Renal pelvis (tissue), 4 donors: ENCODE data around the gene CDK17. TPM values are rescaled to one million over a fixed set of nuclear protein-coding genes. Genes with fewer than 3 reads are reported as not detected.
"Not testable (repeated sequence)": the region's sequence is repeated elsewhere in the genome, so short reads cannot be mapped to it uniquely, and the experiment has no call there.

Source experiments
- DNase-seq: peaks from one replicate; pipeline ENCODE4 v3.0.0-alpha.2; 2013
- polyA plus RNA-seq, 3 donors: library from polyadenylated mRNA; unstranded; fragments of 120-200 nt; gene quantifications; one replicate each; pipeline ENCODE4 v1.2.1, GENCODE V29; 2013; ENCODE audit not compliant: insufficient read length in 3 of 3

The CDK17 gene
- polyA plus RNA-seq, 3 donors, result 29.9 to 38.3 (median 36.9) TPM

DNA sequence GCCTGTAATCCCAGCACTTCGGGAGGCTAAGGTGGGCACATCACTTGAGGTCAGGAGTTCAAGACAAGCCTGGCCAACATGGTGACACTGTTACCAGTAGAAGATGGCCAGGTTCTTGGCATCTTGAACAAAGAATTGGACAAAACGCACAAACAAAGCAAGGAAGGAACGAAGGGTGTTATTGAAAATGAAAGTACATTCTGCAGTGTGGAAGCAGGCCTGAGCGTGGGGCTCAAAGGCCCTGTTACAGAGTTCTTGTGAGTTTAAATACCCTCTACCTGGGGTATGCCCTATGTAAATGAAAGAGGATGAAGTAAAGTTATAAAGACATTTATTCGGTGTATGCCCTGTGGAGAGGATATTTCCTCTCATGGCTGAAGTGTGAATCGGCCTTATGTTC lies 20.8 kb upstream of the CDK17 start:
- DNase-seq, result no peak

DNA sequence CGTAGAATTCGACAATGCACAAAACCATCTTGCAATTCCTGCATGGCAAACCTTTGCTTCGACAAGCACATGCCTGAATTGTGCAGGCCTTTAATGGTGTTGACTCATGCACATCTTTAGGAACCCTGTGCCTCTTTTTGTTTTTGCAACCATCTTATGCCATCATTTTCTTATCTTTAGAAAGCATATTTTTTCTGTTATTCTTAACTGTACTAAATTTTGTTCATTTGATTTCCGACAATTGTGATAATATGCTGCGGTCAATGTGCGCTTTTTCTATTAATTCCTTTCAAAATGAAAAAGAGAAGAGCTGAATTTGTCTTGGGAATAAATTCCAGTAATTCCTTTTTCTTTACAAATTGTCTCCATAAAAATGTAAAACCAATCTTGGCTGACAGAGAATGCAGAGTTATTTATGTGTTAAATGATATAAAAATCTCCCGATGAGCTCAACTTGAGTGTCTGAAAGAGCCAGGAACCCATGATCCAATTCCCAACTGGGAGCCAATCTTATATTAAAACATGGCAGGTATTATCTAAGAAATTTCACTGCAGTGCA lies 20.1 kb upstream of the CDK17 start:
- DNase-seq, result no peak

DNA sequence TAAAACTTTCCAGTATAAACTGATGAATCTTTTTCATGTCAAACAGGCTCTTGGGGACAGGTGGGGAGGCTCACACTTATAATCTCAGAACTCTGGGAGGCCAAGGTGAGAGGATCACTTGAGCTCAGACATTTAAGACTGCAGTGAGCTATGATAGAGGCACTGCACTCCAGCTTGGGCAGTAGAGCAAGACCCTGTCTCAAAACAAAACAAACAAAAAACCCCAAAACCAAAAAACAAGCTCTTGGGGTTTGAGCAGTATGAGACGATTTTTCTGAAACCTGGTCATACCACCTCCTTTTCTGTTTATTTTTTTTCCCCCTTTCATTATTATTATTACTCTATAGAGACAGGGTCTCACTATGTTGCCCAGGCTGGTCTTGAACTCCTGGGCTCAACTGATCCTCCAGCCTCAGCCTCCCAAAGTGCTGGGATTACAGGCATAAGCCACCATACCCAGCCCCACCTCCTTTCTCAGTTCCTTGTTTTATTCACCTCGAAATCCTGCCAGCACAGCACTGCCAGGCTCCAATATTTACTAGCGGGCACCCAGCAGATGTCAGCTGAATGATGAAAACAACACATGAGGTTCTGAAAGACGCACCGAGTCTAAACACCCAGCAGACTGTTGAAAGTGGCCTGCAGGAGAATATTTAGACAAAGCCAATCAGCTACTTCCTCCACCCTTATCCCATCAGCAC lies 19.5 kb upstream of the CDK17 start:
- DNase-seq, result no peak

DNA sequence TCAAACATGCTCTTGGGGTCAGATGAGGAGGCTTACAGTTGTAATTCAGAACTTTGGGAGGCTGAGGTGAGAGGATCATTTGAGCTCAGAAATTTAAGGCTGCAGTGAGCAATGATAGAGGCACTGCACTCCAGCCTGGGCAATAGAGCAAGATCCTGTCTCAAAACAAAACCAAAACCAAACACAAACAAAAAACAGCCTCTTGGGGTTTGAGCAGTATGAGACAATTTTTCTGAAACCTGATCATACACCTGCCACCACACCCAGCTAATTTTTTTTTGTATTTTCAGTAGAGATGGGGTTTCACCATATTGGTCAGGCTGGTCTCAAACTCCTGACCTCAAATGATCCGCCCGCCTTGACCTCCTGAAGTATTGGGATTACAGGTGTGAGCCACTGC lies 17.4 kb upstream of the CDK17 start:
- DNase-seq, result not testable (repeated sequence)

DNA sequence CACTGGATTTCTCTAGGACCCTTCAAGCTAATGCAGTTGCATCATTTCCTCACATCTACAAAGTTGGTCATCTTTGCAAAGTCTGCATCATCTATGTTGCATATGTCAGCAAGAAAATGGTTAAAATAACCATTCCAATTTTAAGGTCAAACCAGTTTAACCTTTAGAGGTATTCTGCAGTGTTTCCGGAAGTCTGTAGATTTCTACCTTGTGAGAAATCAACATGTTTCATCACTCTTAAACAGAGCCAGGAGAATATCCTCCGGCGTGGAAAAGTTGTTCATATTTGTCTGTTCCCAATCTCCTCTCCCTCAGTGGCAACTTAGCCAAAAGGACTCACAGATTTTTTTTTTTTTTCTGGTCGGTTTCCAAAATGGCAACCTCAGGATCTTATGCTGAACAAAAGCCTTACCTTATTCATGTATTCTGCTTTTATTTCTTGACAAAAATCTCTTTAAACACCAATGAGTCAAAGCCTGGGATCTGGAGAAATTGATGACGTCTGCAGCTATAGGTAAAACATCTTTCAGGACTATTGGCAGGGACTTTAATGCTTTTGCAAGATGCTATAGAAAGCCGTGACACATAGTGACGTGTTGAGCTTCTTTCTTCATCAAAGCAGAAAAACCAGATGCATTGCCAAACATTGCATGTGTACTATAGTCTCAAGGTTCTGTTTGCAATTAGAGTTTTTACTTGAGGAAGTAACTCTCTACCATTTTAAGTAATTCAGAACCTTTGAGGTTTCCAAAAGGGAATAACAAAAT lies 16.0 kb upstream of the CDK17 start:
- DNase-seq, result no peak

DNA sequence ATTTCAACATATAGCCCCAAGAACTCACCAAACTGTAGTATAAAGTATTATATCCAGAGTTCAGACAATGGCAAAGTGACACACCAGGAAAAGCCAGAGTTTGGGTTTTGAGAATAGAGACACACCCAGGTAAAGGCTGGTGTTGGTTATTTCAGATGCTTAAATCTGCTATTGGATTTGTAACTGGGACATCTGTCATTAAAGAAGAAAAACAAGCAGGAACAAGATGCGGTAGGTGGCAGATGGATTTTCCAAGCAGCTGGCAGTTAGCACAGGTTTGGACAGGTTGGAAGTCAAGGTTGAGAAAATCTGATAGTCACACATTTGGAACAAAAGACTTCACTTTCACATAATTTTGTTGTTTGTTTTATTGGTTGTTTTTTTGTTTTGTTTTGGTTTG lies 14.4 kb upstream of the CDK17 start:
- DNase-seq, result no peak

DNA sequence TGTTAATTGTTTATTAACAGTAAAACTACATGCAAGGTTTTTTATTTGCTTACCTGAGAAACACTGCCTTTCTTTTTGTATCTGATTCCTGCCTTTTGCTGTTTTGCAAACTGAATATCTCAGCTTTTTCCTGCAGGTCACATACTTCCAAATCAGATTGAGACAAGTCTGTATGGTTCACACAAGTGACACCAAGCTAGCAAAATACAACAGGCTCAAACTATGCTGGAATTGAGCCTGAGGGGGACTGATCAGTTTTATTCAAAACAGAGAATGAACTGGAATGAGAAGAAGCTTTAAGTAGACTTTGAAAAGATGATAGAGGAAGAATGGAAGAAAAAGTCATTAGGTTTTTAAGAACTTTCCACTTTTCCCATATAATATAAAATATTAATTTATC lies 12.2 kb upstream of the CDK17 start:
- no peak for DNase-seq

DNA sequence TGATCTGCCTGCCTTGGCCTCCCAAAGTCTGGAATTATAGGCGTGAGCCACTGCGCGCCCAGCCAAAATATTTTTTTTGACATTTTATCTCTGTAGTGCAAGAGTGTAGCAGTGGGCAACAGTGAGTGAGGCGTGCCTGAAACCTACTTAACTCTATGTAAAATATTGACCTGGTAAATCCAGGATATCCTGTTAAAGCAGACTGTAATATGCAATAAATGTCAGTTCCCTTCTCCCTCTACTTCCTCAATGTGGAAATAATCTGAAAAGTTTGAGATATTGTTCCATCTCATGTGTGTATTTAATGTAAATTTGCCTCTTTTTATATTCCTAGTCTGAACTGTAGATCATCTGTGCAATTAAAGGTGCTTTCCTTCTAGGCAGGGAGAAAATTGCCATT lies 9.5 kb upstream of the CDK17 start:
- no peak for DNase-seq

DNA sequence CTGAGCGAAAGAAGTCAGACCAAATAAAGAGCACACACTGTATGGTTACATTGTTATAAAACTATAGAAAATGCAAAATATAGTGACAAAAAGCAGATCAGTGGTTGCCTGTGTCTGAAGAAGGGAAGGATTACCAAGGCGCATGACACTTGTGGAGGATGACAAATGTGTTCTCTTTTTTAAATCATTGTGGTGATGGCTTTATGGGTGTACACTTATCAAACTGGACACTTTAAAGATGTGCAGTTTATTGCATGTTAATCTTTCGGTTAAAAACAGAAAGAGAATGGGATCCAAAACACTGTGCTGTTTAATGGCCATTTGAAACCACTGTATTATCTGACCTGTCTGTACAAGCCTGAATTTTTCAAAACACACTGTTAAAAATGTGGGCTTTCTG lies 8.8 kb upstream of the CDK17 start:
- DNase-seq, result no peak

DNA sequence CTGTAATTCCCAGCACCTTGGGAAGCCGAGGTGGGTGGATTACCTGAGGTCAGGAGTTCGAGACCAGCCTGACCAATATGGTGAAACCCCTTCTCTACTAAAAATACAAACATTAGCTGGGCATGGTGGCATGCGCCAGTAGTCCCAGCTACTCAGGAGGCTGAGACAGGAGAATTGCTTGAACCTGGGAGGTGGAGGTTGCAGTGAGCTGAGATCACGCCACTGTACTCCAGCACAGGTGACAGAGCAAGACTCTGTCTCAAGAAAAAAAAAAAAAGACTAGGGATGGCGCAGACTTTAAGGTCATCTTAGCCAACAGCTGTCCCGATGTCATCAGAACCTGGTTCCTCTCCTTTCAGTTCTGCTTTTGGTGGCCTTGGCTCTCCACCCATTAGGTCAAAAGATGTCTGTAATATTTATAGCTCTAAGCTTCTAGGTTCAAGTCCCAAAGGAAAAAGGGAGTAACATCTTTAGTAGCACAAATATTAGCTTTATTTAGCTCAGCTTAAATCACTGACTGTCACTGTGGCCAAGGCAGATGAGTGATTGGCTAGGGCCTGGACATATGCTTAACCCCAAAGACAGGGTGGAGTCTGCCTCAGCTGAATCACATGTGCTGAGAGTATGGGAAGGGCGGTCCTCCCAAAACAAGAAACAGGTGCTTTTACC lies 7.3 kb upstream of the CDK17 start:
- peak; percentile 20 for DNase-seq

DNA sequence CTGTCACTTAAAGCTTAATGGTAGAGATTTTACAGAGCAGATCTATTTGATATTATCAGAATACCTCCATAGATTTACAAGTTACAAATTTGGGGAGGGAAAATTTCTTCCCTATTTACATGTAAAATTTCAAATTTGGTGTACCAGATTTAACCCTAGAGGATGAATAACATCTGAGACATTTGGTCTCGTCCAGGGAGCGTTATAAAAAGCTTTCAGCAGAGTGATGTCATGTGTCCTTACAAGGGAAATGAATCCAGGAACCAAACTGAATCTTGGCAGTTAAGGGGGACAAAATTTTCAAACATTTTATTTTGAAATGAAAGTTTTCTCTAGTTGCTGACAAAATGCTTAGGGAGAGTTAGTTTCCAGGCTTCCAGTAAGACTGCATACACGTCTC lies 4.5 kb upstream of the CDK17 start:
- no peak for DNase-seq

DNA sequence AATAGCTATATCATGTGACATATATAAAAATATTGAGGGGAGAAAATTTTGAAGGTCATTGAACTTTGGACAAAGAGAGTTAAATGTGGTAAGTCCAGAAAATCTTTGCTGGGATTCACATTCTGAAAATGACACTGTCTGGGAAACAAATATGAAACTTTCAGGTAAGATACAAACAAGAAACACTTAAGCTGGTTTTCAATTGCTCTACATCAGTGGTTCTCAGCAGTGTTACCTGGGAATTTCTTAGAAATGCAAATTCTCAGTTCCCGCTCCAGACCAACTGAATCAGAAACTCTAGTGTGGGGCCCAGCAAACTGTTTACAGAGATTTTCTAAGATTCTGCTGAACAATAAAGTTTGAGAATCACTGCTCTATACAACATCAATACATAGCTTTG lies 3.6 kb upstream of the CDK17 start:
- no peak for DNase-seq

DNA sequence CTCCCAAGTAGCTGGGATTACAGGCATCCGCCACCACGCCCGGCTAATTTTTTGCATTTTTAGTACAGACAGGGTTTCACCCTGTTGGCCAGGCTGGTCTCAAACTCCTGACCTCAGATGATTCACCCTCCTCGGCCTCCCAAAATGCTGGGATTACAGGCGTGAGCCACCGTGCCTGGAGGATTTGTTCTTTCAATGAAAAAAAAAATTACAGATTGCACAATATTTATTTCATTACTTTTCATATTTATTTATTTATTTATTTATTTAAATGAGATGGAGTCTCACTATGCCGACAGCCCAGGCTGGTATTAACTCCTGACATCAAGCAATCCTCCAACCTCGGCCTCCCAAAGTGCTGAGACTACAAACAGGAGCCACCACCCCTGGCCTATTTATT lies 2.3 kb upstream of the CDK17 start:
- not testable (repeated sequence) for DNase-seq

DNA sequence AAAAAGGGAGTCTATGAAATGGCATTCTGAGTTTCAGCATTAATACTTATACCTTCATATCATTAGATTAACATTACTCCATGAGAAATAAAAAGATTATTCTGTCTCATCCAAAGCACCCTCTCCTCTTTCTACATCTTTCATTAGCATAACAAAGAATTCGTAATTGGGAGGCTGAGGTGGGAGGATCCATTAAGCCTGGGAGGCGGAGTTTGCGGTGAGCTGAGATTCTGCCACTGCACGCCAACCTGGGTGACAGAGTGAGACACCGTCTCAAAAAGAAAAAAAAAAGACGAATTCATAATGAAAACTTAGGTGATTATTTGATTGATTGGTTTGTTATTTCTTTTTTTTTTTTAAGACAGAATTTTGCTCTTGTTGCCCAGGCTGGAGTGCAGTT lies 1.8 kb upstream of the CDK17 start:
- no peak for DNase-seq

DNA sequence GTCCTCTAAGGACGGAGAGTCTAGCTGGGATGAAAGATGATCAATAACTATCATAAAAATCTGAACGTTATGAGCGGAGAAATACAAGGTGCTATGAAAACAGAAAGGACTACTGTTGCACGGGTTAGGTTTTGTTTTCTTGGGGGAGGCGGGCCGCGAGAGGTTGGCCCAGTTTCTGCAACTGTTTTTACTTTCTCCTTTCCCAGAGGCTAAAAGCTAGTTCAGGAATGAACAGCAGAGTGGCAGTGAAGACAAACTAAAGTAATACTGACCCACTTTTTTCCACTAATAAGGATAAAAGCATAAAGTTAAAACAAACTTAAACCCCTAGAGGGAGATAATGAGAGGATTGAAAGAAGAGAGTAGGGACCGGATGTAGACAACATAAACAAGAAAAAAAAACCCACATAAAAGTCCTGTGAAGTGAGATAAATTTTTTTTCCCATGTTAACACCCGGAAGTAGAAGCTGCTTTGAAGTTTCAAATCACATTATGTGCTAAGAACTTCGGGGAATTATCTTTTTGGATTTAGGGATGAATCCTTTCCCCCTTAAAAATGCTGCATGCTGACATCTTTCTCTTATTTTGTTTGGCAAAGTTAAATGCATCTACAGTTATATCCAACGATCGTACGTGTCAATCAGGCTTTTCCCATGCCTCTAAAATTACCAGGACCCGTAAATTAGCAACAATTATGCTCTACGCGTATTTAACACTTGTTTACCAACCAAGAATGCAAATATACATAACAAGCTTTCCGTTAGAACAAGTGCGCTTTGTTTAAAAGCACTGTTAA lies 1.0 kb upstream of the CDK17 start:
- DNase-seq, result peak; percentile 63

DNA sequence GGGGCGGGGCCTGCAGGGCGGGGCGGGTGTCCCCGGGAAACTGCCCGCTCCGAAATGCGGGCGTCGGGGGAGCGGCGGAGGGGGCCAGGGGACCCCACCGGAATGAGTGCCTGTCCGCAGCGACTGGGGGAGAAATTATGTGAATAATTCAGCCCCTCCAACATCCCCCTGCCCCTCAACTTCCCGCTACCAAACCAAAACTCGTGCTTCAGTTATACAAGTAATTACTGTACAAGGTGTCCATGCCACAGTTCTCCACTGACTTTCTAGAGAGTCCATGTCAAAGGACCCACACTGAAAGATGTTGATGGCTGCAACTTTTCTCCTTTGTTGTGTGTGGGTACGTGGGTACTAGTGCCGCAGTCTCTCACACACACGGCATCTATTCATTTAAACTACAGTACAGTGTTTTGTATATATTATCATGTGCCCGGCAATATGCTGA lies 414 bp upstream of the CDK17 start:
- peak; percentile 28 for DNase-seq

DNA sequence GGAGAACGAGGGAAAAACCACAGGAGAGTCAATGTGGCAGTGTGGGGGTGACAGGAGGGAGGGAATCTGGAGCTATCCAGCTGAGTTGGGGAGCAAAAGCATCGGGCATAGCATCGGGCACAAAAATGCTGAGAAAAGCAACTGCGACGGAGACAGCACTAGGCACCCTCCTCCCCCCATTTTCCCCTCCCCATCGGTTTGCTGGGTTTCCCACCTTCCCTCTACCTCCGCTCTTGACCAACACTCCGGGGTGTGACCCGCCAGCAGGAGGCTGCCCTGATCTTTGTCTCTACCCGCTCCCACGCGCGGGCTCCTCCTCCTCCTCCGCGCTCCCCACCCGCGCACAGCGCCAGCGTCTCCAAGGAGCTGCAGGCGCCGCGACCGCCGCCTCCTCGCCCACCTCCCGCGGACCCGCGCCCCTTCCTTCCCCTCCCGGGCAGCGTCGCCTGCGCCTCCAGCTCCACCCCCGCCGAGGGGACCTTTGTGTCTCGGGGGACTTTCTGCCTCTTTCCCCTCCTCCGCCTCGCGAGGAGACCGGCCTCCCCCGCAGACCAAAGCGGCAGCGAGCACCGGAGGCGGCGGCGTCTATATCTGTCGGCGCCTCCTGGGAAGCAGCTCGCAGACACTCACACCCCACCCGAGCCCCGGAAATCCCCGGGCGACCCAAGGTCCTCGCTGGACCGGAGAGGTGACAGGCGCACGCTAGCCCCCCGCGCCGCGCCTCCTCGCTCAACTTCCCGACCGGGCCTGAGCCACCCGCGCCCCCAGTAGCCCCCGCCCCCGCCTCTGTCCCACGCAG lies 920 bp downstream of the CDK17 start:
- peak; percentile 64 for DNase-seq

DNA sequence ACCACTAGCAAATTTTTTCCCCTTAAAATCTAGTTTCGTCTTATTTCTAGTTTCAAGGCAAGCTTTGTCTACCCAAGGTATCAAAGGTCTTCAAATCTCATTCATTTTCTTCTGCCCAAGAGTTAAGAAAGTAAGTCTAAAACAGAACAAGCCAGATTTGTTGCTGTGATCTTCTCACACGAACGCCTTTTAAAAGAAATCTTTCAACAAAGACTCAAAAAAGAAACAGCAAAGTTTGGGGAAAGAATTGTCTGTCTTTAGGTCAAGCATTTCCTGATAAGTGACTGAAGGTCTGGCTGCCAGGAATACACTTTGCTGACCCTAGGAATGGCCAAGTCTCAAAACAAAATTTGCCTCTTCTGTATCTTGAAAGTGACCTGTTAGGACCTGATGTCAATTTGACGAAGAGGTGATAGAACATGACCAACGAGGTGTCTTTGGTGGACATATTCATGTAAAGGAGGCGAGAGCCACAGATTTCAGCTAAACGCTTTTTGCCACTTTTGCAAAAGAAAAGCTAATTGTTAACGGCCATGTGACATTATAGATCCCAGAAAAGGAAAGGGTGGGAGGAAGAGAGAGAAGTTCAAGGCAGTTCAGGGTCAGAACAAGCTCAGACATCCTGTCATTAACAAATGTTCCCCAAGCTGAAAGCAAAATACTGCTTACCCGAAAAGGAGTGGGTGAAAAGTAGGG lies 1.7 kb downstream of the CDK17 start:
- DNase-seq, result peak; percentile 21

DNA sequence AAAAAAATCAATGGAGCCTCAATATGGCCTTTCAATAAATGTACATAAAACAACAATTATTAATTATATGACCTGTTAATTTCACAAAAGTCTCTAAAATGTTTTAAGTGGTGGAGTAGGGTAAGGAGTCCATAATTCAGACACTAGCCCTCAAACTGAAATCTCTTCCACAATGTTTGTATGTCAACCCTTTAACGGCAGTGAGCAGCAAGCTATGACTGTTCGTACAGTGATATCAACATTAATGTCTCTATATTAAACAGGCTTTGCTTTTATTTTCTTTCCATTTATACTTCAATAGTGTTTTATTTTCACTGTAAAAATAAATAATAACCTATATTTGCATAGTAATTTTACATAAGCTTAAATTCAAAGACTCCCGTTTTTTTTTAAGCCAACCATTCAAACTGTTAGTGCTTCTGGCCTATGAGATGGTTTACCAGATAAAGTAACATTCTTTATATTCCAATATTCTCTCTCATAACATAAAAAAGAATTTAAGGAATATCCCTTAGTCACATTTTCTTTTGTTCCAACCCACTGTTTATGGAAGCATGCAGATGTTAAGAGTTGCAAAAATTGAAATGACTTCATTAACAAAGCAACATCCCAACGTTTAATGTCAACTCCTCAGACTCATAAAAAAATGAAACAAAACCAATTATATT lies 2.3 kb downstream of the CDK17 start:
- DNase-seq, result no peak

DNA sequence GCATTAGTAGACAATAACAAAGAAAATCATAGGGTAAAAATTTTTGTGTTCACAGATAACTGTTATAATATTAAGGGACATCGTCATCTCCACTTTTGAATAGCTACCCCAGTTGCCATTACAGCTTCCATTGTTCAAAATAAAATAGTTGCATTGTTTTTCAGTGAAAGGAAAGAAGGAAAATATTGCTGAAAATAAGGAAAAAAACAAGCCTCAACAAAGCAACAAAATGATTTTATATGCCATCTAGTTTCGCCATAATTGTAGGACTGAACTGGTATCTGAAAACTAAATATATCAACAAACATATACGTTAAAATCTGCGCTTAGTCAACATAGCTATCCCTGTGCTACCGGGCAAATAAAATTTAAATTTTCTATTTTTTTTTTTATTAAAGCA lies 3.3 kb downstream of the CDK17 start:
- no peak for DNase-seq
